Measurements from ENCODE around the gene SH3YL1.

SH3YL1 gene

GRCh38 chr2:223971-224760, 39.7 kb downstream of the SH3YL1 start:
- no peak for DNase-seq (ENCODE audit: low read depth, low spot score)

GRCh38 chr2:223451-223850, 40.4 kb downstream of the SH3YL1 start:
- DNase-seq (ENCODE audit: low read depth, low spot score): no peak

DNA sequence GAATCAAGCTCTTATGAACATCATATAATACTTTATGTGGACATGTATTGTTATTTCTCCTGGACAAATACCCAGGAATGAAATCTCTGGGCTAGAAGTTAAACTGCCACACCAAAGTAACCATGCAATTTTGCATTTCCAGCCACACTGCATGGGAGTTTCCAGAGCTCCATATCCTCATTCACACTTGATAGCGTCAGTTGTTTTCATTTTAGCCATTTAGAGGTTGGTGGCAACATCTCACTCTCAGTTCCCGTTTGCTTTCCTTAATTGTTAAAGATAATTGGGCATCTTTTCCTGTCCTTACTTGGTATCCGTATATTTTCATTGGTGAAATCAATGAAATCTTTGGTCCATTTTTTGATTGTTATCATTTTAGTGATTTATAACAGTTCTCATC, 47.8 kb downstream of the SH3YL1 start:
- DNase-seq (ENCODE audit: low read depth, low spot score): no peak

DNA sequence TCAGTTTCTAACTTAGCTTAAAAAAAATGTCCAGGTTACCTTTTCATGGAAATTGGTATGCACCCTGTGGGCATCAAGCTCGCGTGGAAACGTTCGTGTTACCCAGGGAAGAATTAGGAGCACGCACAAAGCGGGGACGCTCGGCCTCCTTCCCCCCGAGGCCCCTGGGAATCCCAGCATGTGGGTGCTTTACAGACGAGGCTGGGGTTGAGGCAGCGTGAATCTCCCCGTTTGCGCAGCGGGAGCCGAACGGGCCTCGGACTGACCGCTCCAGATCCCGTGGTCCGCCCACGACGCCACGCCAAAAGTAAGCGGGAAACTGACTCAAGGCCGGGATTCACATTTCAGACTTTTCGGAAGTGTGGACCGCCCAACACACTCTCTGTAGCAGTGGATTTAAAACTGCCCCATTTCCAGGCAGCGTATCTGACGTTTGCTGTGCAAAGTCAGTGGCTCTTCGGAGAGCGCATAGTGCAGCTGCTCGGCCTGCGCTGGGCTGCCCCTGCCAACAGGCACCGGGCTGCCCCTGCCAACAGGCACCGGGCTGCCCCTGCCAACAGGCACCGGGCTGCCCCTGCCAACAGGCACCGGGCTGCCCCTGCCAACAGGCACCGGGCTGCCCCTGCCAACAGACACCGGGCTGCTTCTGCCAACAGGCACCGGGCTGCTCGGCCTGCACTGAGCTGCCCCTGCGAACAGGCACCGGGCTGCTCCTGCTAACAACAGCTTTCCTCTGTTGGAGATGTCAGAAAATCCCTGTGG, 49.7 kb downstream of the SH3YL1 start:
- no peak for DNase-seq (ENCODE audit: low read depth, low spot score)

GRCh38 chr2:211486-212184, 52.2 kb downstream of the SH3YL1 start:
- no peak for DNase-seq (ENCODE audit: low read depth, low spot score)

DNA sequence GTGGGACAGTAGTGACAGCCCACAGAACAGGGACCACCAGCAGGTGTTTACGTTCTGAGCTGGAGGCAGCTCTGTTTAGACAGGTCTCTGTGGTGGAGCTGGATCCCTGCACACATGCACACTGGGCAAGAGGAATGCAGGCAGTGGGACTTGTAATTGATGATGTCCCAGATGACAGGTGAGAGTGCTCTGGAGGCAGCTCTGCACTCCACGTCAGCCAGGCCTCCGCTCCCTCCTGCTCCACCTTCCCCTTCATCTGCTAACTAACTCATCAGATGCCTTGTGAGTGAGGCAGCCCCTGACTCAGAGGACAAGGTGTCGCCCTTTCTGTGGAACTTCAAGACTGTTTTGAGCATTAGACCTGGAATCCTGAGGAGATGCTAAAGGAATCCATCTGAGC, 53.2 kb downstream of the SH3YL1 start:
- DNase-seq (ENCODE audit: low read depth, low spot score): no peak

DNA sequence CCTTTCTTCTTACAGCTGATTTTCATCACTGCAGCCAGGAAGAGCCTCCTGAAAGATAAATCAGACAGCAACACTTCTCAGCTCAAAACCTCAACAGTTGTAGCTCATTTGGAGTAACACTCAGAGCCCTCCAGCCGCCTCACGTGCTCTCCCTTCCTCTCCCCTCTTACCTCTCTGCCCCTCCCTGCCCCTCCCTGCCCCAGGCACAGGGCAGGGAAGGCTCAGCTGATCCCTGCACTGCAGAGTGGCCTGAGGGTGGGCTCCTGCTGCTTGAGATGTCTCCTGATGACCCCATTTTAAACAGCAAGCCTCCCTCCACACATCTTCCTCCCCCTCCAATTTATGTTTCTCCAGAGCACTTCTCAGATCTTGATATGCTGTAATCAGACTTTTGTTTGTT, 54.4 kb downstream of the SH3YL1 start:
- no peak for DNase-seq (ENCODE audit: low read depth, low spot score)

DNA sequence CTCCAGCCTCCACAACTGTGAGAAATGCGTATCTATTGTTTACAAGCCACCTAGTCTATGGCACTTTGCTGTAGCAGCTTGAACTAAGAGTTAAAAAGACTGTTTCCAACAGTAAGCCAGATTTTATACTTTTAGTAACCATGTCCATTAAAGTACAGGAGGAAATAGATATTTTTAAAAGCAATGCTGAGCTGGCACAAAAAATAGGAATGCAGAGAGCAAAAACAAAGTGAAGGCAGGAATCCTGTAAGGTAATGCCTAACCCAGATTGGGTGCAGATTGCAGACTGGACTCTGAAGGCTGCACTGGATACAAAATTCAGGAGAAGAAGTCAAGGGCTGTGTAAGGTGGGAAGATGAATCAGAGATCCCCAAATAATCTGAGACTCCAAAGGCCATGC, 55.5 kb downstream of the SH3YL1 start:
- no peak for DNase-seq (ENCODE audit: low read depth, low spot score)

- DNase-seq (ENCODE audit: low read depth, low spot score): no peak
Observed at GRCh38 chr2:203984-204383, 59.8 kb downstream of the SH3YL1 start.

- no peak for DNase-seq (ENCODE audit: low read depth, low spot score)
Observed at GRCh38 chr2:203401-203800, 60.4 kb downstream of the SH3YL1 start.

DNA sequence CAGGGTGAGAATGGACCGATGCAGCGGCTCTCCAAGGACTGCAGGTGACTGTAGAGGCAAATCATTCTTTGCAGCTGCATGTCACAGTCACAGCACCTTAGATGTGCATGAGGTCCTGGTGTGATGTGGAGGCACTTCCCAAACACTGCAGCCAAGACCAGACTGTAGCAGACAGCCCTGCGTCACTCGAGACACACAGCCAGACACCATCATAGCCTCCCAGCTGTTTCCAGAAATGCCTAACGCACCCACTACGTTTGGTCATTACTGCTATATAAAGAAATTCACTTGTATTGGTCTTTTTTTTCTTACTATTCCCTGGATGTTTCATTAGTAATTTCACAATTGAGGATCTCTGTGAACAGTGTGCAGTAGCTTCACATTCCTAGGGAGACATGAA, 60.9 kb downstream of the SH3YL1 start:
- DNase-seq (ENCODE audit: low read depth, low spot score): no peak

- no peak for DNase-seq (ENCODE audit: low read depth, low spot score)
Observed at GRCh38 chr2:201648-202433, 62.0 kb downstream of the SH3YL1 start.

GRCh38 chr2:199041-199966, 64.5 kb downstream of the SH3YL1 start:
- no peak for DNase-seq (ENCODE audit: low read depth, low spot score)

- no peak for DNase-seq (ENCODE audit: low read depth, low spot score)
Observed at GRCh38 chr2:196406-196805, 67.4 kb downstream of the SH3YL1 start.

DNA sequence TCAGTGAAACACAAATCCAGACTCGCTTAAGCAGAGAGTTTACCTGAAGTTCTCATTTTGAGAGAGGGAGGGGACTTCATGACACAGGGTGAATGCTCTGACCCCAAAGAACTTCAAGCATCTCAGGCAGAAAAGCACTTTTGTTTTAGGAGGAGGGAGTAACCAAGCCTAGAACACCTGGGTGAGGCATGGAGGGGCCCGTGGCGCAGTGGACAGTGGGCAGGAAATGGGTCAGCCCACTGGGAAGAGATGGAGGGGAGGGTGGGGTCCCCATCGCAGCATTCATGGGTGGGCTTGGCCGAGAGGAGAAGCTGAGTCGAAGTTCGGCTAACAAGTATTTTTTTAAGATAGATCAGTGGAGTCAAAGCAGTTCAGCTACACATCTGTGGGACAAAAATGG, 67.9 kb downstream of the SH3YL1 start:
- no peak for DNase-seq (ENCODE audit: low read depth, low spot score)

DNA sequence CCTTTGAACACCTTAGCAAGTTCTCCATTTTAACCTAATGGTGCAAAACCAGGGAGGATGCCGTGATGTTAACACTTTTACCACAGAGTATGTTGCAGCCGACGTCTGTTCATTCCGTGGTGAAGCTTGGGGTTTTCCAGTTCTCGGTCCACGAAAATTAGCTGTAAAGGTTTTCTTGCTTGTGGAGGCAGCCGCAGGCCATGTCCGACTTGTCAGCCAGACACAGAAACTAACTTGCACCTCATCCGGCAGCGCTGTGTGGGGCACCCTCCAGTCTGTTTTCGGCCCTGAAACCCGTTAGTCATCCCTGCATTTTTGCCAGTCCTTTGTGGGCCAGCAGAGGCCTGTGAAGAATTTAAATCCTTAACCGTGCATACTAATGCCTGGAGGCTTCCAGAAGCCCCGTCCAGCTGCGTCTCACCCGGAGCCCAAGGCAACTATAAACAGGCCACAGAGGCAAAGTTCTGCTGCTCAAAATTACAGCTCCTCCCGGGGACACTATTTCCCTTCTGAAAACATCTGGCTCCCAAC, 70.6 kb downstream of the SH3YL1 start:
- no peak for DNase-seq (ENCODE audit: low read depth, low spot score)

- no peak for DNase-seq (ENCODE audit: low read depth, low spot score)
Observed at GRCh38 chr2:191311-192190, 72.3 kb downstream of the SH3YL1 start.

GRCh38 chr2:187825-188224, 76.0 kb downstream of the SH3YL1 start:
- no peak for DNase-seq (ENCODE audit: low read depth, low spot score)

DNA sequence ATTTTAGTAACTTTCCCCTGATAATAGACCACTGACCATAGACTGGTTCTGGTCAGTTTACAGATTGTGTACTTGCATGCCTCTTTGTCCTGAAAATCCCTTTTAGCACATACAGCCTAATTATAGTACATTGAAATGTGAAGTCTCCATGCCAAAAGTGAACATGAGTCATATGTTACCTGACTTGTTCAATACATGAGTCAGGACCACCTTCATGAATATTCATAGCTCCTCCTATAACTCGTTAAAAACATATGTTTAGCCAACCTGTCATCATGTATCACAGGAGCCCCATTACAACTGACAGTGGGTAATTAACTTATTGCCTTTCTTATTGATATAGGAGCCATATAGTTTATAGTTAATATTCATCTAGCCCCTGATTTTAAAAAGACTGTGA, 78.6 kb downstream of the SH3YL1 start:
- DNase-seq (ENCODE audit: low read depth, low spot score): no peak
